Measurements from ENCODE around the gene TXNDC8. TPM values are rescaled to one million over a fixed set of nuclear protein-coding genes. Genes with fewer than 3 reads are reported as not detected.
A peak's percentile ranks its signal among the peaks of the same experiment; 100 is the strongest.

The TXNDC8 gene
- total and polyA plus RNA-seq, 2 experiments from 2014 or later = not detected

GRCh38 chr9:110308633-110309038 is 29.0 kb downstream of the TXNDC8 start:
- Histone ChIP-seq H4K20me1 (ENCODE audit: insufficient read depth, poor library complexity, severe bottlenecking) (no peaks in the 10 kb centered on the region), H3K4me3 (no peak overlapping the region), H3K4me2 (no peak overlapping the region), H3K27ac (no peak overlapping the region), H2AFZ (no peak overlapping the region), H3K4me1 (ENCODE audit: insufficient read depth) (no peaks in the 10 kb centered on the region), H3K9me2 (replicated peaks; ENCODE audit: insufficient read depth) (no peaks in the 10 kb centered on the region), H3K36me3 (replicated peaks; ENCODE audit: insufficient read depth, low read depth) (no peaks in the 10 kb centered on the region), H3K9me3 (ENCODE audit: low read depth) (no peaks in the 10 kb centered on the region), H3K79me2 (no peaks in the 10 kb centered on the region), H3K27me3 (no peaks in the 10 kb centered on the region)
- 70% methylated on average over 4 of the region's 4 CpGs for WGBS (ENCODE audit: low lambda C conversion rate, missing lambda C conversion rate)
- DNase-seq (ENCODE audit: low spot score) = no peak
- TF ChIP-seq, protein P1, sequence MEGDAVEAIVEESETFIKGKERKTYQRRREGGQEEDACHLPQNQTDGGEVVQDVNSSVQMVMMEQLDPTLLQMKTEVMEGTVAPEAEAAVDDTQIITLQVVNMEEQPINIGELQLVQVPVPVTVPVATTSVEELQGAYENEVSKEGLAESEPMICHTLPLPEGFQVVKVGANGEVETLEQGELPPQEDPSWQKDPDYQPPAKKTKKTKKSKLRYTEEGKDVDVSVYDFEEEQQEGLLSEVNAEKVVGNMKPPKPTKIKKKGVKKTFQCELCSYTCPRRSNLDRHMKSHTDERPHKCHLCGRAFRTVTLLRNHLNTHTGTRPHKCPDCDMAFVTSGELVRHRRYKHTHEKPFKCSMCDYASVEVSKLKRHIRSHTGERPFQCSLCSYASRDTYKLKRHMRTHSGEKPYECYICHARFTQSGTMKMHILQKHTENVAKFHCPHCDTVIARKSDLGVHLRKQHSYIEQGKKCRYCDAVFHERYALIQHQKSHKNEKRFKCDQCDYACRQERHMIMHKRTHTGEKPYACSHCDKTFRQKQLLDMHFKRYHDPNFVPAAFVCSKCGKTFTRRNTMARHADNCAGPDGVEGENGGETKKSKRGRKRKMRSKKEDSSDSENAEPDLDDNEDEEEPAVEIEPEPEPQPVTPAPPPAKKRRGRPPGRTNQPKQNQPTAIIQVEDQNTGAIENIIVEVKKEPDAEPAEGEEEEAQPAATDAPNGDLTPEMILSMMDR (IDR thresholded peaks at IDR 0.05; ENCODE audit: poor library complexity) = no peak
- TF ChIP-seq EZH2phosphoT487 (IDR thresholded peaks at IDR 0.05; ENCODE audit: low read depth, severe bottlenecking, unreplicated experiment) (no peak), EZH2 (IDR thresholded peaks at IDR 0.05; ENCODE audit: borderline replicate concordance) (no peak)

GRCh38 chr9:110307191-110307590 is 30.5 kb downstream of the TXNDC8 start:
- WGBS (ENCODE audit: low lambda C conversion rate, missing lambda C conversion rate) = 38% methylated on average over 1 of the region's 1 CpG
- Histone ChIP-seq H3K4me2 (no peak overlapping the region), H3K79me2 (no peaks in the 10 kb centered on the region), H3K4me1 (ENCODE audit: insufficient read depth) (no peaks in the 10 kb centered on the region), H3K4me3 (no peak overlapping the region), H4K20me1 (ENCODE audit: insufficient read depth, poor library complexity, severe bottlenecking) (no peaks in the 10 kb centered on the region), H3K9me2 (replicated peaks; ENCODE audit: insufficient read depth) (no peaks in the 10 kb centered on the region), H3K36me3 (replicated peaks; ENCODE audit: insufficient read depth, low read depth) (no peaks in the 10 kb centered on the region), H3K9me3 (ENCODE audit: low read depth) (no peaks in the 10 kb centered on the region), H2AFZ (no peak overlapping the region), H3K27ac (no peak overlapping the region), H3K27me3 (no peaks in the 10 kb centered on the region)
- no peak for DNase-seq (ENCODE audit: low spot score)
- TF ChIP-seq, protein P1 (IDR thresholded peaks at IDR 0.05; ENCODE audit: poor library complexity) = no peak

- H3K27me3 ChIP-seq = no peaks in the 10 kb centered on the region
- no peaks in the 10 kb centered on the region for H3K9me3 ChIP-seq (ENCODE audit: low read depth)
- no peak for TF ChIP-seq EZH2 (IDR thresholded peaks at IDR 0.05; ENCODE audit: borderline replicate concordance)
- TF ChIP-seq EZH2phosphoT487 (IDR thresholded peaks at IDR 0.05; ENCODE audit: low read depth, severe bottlenecking, unreplicated experiment) = no peak
- TF ChIP-seq, protein P1 (IDR thresholded peaks at IDR 0.05; ENCODE audit: poor library complexity) = no peak
- WGBS (ENCODE audit: low lambda C conversion rate, missing lambda C conversion rate) = 56% methylated on average over 1 of the region's 1 CpG
- no peak overlapping the region for H3K4me3 ChIP-seq
- DNase-seq (ENCODE audit: low spot score) = peak; percentile 17
- no peak overlapping the region for H2AFZ ChIP-seq
- H3K9me2 ChIP-seq (replicated peaks; ENCODE audit: insufficient read depth) = no peaks in the 10 kb centered on the region
- no peaks in the 10 kb centered on the region for H4K20me1 ChIP-seq (ENCODE audit: insufficient read depth, poor library complexity, severe bottlenecking)
- no peak overlapping the region for H3K27ac ChIP-seq
- no peak overlapping the region for H3K4me2 ChIP-seq
- H3K4me1 ChIP-seq (ENCODE audit: insufficient read depth) = peaks cover 4% of the 10 kb centered on the region
- H3K79me2 ChIP-seq = no peaks in the 10 kb centered on the region
- H3K36me3 ChIP-seq (replicated peaks; ENCODE audit: insufficient read depth, low read depth) = no peaks in the 10 kb centered on the region
These were observed 34.5 kb downstream of the TXNDC8 start for GRCh38 chr9:110303133-110303532.

GRCh38 chr9:110298043-110298605 is 39.5 kb downstream of the TXNDC8 start:
- peak overlapping the region; percentile 10 for H3K4me2 ChIP-seq
- WGBS (ENCODE audit: low lambda C conversion rate, missing lambda C conversion rate) = 55% methylated on average over 2 of the region's 2 CpGs

More at GRCh38 chr9:110298043-110298605, 39.5 kb downstream of the TXNDC8 start:
- Histone ChIP-seq H2AFZ (no peak overlapping the region), H3K4me1 (ENCODE audit: insufficient read depth) (peaks cover 4% of the 10 kb centered on the region), H3K36me3 (replicated peaks; ENCODE audit: insufficient read depth, low read depth) (no peaks in the 10 kb centered on the region), H3K9me3 (ENCODE audit: low read depth) (no peaks in the 10 kb centered on the region), H3K27me3 (no peaks in the 10 kb centered on the region), H3K79me2 (no peaks in the 10 kb centered on the region), H3K4me3 (no peak overlapping the region), H3K27ac (peak overlapping the region; percentile 28), H4K20me1 (ENCODE audit: insufficient read depth, poor library complexity, severe bottlenecking) (no peaks in the 10 kb centered on the region), H3K9me2 (replicated peaks; ENCODE audit: insufficient read depth) (no peaks in the 10 kb centered on the region)
- no peak for DNase-seq (ENCODE audit: low spot score)
- TF ChIP-seq, protein P1 (IDR thresholded peaks at IDR 0.05; ENCODE audit: poor library complexity) = no peak
- no peak for TF ChIP-seq EZH2phosphoT487 (IDR thresholded peaks at IDR 0.05; ENCODE audit: low read depth, severe bottlenecking, unreplicated experiment)
- TF ChIP-seq EZH2 (IDR thresholded peaks at IDR 0.05; ENCODE audit: borderline replicate concordance) = no peak
